Astrocyte (in vitro differentiated cells and primary cell): ENCODE data around the gene TOPORS.

ENCODE experiments used
- CTCF ChIP-seq: IDR thresholded peaks from 2 replicates; pipeline ENCODE4 v1.5.1; 2011; ENCODE audit warnings: low read depth, mild to moderate bottlenecking, inconsistent platforms, low read length, moderate library complexity; ENCODE audit not compliant: insufficient read depth
- EZH2 ChIP-seq: IDR thresholded peaks from 2 replicates; pipeline ENCODE4 v1.6.1; 2012; ENCODE audit warnings: mild to moderate bottlenecking, low read length, inconsistent platforms; ENCODE audit not compliant: insufficient read depth

GRCh38 chr9:32545884-32546283 lies 6.5 kb downstream of the TOPORS start:
- TF ChIP-seq EZH2 = no peak
- TF ChIP-seq CTCF = no peak
